ENCODE results near the gene BCAS3.
"Not testable (repeated sequence)": the region's sequence is repeated elsewhere in the genome, so short reads cannot be mapped to it uniquely, and the experiment has no call there.

The BCAS3 gene

DNA sequence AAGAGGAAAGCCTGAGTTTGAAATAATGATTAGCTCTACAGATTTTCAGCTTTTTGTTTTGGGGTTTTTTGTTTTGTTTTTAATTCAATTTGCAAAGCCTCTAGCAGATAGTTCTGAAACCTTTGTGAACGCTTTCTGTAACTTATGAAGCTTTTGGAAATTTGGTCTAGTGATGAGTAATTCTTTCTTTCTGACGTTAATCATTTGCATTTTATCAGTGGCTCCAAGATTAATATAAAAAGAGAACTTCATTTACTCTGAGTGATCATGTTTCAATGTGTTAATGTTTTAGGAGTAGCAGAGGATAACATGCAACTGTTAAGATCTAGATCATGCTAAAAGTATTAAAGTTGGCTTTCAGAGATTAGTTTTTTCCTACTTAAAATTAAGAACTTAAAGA is 561.7 kb downstream of the BCAS3 start:
- no peak for DNase-seq

DNA sequence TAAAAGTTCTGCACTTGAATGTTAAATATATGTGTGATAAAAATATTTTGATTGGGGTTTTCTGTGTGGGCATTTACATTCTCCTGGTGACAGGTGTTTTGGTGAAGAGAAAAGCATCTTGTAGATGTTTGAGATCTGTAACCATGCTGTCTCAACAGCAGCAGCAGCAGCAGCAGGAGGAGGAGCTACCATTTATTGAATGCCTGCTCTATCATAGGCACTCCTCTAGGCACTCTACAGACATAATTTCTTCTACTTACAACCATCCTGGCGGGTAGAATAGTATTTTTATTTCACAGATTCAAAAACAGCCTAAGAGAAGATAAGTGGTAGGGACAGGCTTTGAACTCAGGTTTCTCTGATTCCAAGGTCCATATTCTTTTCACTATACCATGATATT is 562.3 kb downstream of the BCAS3 start:
- DNase-seq, result no peak

DNA sequence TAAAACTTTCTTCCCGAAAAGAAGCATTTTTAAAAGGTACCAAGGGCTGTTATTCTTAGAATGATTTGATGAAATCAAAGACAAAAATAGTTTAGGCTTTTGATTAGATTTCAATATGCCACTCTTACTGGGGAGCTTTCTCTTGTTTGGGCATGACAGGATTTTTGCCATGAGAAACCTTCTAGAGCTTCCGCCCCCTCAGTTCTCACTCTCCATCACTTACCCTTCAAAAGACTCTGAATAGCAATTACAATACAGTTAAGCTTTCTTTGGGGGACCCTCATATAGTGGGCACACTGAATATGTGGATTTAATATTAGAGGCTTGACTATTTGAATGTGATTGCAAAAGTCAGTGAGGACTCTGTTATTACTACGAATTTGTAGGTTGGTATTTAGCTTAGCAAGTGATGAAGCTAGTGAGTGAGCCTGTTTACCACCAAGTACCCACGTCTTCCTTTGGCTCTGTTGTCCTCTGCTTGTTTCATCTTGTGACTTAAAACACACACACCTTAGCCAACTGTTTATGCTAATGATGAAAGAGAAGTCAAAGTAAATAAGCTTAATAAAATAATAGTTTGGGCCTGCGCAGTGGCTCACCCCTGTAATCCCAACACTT is 563.3 kb downstream of the BCAS3 start:
- no peak for DNase-seq

DNA sequence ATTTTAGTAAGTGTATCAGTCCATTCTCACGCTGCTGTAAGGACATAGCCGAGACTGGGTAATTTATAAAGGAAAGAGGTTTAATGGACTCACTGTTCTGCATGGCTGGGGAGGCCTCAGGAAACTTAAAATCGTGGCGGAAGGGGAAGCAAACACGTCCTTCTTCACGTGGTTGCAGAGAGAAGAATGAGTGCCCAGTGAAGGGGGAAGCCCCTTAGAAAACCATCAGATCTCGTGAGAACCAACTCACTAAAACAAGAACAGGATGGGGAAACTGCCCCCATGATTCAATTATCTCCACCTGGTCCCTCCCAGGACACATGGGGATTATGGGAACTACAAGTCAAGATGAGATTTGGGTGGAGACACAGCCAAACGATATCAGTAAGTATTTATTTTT is 567.3 kb downstream of the BCAS3 start:
- not testable (repeated sequence) for DNase-seq

DNA sequence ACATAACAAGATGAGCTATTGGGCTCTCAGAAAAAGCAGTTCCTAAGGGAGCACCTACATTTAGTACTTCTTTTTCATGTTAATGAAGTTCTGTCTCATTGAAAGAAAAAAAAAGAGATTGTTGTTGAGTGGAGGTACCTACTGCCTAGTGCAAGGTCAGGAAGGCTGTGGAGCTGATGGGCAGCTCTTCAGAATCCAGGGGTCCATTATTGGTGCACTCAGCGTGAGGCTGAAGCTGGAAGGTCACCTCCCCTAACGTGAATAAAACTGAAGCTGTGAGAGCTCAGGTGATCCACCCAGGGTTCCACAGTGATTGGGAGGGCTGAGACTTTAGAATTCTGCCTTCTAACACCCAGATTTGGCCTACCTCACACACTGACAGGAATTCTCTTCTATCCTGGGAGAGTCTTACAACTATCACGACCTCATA is 568.1 kb downstream of the BCAS3 start:
- no peak for DNase-seq

DNA sequence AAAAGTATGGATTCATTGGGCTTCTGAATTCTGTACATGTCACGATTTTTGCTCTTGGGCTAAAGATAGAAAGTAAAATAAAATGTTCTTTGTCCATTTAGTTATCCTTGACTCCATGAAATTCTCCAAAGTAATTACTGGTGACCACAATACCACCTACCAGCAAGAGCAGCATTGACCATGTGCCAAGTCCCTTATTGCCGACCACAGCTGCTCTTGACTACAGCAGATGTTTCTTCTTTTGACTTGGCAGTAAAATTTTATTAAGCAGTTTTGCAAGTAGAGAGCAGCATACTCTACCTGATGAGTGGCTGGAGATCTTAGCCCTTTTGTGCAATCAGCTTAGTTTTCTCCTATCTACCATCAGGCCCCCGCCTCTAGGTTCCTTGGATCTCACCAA is 569.8 kb downstream of the BCAS3 start:
- DNase-seq, result no peak

DNA sequence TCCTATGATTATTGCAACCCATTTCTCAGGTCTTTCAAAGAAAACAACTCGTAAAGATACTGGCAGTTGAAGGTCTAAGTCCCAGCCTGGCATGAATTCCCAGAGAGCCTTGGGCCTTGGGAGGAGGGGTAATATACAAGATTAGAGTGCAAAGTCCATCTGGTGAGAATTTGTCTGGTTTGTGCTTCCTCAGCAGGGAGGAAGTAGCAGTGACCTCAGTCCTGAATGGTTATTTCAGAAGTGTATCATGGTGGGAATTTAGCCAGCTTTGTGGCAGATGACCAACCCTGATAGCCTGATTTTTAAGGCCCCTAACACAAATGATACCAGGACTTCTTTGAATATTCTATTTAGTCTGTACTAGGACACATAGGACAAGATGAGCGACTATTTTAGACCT is 570.7 kb downstream of the BCAS3 start:
- DNase-seq, result no peak

DNA sequence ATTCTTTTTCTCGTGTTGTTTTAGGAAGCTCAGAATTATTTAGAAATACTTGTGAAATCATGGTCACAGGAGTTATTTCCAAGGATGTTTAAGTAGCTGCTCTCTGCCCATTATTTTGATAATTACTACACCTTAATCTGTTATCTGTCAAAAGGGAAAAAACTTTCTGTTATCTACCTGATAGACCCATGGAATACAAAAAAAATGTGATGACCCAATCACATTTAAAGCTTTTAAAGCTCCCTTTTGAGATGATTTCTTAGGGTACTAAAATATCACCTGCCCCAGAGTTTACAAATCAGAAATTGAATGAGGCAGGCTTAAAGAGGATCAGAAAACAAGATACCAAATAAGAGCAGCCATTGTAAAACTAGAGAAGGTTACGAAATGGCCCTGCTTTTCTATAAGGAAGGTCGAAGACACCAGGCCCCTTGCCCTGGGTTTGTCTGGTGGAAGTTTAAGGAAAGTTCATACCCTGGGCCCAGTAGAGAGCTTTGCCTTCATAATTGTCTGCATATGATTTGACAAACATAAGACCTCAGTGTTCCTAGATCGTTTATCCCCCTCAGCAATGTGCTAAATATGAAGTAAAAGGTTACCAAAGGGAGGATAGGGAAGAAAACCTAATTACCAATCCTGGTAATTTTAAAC is 572.1 kb downstream of the BCAS3 start:
- no peak for DNase-seq

DNA sequence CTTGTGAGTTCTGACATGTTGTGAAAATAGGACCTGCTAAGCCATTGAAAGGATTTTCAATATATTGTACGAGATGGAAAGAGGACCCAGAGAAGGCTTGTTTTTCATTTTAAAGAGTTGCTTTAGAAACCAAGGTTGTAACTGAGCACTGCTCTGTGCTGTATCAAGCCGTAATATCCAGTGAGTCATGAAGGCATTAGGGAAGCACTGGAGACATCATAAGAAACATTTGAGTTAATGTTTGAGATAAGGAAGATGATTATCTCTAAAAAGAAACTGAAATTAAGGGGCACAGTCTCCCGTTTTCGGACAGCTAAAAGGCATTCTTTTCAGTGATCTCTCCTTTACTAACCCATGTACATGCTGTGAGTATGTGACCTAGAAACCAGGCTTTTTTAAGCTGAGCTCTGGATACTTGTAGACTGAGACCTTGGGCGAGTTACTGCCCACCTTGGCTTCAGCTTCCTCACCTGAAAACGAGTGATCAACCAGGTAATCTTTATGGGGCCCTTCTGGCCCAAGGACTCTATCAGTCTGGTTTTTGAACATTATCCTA is 572.8 kb downstream of the BCAS3 start:
- DNase-seq, result no peak

DNA sequence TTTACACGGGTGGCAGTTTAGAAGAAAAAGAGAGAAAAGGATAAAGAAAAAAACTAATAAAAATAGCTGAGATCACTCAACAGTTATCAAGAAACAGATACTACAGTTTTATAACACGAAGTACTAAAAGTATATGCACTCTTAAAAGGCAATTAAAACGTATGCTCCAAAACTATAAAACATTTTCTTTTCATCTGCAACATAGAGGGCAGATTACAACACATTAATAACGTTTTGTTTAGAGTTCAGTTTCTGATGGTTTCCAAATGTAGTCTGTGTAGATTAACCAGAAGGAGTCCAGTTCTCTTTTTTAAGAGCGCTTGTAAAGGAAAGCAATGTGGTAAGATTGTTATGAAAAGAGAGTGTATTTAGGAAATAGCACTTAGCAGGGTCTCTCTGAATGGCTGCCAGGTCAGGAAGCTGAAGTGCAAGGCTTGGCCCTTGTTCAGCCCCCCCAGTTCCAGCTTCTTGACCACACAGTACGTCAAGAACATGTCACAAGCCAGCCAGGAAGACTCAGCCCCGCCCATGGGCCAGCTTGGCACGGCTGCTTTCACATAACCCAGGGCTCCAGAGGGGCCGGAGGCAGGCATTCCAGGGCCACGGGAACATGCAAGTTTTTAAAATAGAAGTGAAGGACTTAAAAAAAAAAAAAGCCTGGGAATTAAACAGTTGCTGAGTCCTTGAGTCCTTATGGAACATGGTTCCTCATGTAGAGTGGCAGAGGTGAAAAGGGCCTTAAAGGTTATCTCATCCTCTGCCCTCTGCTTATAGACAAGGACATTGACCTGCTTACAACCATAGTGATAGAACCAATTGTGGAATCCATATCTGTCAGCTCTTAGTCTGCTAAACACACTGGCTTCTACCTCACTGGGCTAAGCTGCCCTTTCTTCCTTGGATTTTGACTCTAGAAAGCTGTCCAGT is 574.6 kb downstream of the BCAS3 start:
- DNase-seq, result no peak

DNA sequence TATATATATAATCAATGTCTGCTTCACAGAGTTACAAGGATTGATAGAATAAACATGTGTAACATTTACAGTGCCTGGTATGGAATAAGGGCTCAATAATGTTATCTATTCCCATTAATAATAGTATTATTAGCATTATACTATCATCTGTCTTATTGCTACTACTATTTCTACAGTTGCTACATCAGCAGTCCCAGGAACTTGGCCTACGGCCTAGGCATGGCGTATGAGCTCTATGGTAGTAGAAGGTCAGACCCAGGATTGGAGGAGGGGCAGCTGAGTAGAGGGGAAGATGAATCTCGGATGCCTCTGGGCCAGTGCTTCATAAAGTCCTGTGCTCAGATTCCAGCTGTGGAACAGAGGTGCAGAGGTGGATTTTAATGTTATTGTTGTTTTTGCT is 575.7 kb downstream of the BCAS3 start:
- no peak for DNase-seq

DNA sequence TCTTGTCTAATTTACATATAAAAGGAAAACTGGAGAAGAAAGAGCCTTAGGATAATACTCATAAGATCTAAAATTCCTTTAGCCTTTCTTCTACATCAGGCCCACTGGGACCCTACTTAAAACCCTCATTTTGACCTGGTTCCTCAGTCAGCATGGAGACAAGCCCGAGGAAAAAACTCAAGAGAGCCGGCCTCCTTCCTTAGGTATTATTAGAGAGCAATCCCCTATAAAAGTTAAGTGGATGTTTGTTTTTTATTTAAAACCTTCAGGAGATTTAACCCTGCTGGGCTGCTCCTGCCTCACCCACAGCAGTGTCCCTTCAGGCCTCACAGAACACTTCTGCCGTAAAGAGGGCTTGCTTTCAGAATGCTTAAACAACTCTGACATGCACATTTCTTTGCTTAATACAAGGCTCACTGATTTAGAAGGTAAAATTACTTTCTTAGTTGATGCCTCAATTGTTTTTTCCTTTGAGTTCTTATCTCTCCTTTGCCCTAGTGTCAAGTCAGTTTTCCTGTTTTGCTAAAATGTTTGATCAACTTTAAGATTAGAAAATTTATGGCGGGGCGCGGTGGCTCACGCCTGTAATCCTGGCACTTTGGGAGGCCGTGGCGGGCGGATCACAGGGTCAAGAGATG is 576.4 kb downstream of the BCAS3 start:
- no peak for DNase-seq

DNA sequence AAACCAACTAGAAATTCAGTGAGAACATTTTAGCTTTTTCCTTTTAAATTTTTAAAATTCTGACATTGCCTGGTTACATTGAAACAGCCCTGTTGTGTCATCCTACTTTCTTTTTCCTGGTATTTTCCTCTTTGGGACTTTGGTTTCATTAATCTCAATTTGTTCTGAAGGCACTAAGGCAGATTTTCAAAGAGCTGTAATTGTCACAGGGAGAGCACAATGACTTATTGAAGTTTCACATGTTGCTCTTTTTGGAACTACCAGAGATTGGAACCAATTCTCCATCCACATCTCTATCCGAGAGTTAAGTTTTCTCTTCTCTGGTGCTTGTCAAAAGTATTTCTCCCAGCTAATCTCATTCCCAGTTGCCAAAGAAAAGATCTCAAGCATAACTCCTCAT is 577.3 kb downstream of the BCAS3 start:
- DNase-seq, result no peak

DNA sequence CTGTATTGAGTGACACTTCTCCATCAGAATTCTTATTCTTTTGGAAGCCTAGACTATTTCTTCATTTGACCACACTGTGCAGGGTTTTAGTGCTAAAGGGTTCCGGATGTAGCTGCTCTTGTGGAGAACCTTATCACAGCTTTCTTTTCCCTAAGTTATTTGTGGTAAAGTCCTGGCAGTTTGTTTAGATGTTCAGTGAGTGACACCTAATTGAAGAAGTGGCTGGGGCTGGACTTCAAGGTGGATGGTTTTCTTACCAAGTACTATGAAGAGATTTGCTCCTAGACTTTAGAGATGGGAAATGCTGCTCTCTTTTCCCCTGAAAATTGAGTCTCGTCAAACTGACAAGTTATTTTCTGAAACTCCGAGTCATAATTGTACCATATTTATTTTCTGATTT is 578.0 kb downstream of the BCAS3 start:
- DNase-seq, result no peak

DNA sequence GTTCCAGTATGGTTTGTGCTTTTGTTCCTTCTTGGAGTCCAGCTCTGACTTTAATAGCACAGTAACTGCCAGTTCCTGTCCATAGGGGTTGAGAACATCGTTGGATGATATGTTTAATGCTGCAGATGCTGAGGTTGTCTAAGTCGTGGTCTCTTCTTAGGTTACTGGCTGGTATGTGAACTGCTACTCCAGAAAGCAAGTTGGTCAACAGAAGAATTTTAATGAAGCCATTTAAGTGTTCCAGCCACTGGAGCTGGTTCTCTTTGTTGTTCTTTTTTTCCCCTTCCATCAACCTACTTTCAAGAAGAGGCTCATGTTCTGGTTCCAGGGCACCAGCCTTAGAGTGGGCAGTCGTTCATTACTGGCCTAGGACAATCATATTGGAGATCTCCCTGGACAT is 581.7 kb downstream of the BCAS3 start:
- no peak for DNase-seq

DNA sequence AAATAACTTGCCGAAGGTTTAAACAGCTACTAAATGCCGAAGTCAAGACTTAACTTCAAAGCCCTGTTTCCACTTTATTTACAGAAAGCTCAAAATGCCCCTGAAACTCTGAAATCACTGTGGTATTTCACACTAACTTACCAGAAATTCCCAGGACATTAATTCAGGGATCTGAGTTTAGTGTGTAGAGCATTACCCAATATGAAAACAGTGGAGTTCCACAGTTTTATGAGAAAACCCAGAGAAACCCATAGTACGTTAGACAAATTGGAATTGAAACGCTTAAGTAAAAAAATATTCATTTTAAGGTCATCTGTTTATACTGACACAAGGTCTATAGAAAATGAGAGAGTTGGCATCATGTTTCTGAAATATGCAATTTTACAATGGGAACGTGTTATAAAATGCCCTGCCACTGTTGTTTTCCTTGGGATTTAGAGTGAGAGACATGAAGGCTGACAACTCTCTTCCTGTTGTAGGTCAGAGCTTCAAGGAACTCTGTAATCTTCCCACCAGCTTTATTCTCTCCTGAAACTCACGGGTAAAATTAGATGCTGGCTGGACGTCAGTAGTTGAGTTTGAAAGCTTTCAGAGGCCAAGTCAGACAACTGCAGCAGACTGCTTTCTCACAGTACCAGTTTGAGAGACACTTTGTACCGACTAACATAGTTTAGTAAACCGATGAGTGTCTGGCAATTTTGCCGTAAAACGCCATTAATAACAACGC is 582.6 kb downstream of the BCAS3 start:
- no peak for DNase-seq

DNA sequence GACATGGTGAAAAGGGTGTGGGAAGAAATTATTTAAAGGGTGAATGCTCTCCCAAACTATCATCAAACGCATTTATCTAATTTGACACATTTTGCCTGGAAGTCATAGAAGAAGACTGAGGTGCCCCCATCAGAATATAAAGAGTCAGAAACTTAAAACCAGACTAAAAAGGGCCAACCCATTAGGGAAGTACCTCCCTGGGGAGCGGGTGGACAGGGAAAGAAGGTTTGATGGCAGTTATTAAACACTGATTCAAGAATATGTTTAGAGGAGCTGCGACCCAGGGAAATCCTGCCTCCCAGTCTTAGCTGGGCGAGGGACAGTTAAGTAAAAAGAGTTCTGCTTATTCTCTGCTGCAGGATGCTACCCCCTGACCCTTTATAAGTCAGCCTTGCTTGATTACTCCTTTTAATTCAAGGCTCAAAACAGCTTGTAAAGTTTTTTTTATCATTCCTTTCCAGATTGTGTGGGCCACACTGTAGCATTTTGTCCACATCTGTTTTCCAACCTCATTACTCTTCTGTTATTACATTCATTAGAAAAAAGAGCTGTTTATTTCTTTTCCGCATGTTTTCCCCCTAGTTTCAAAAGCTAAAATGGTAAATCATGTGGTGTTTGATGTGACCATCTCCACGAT is 583.5 kb downstream of the BCAS3 start:
- no peak for DNase-seq

DNA sequence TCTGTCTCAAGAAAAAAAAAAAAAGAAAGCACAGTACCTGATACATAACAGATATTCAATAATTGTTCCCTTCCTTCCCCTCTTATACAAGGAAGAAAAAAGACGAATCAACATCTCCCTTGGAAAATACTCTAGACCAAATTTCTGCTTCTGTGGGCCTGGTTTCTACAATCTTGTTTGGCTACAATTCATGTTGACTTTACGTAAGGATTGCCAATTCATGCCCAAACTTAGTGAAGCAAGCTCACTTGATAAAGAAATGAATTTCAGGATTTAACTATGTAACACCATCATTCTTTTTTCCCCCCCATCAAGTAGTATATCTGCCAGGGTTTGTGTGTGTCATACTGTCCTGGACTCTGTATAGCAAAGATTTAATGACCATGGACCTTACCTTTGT is 587.7 kb downstream of the BCAS3 start:
- DNase-seq, result no peak

DNA sequence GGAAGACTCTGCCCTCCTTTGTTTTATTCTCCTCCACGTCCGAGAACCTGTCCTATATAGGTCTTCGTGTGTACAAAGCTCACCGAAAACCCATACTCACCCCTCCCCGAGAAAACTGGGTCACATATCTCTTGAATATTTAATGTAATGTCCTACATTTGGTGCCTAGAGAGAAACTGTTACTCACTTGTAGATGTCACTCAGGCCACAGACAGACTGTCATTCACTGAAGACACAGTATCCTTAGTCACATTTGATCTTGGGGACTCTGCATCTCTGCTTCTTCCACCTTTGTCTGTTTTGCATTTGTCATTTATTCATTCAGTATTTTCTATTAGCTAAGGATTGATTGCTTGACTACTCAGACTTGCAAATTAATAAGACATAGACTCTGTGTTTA is 590.2 kb downstream of the BCAS3 start:
- DNase-seq, result no peak

DNA sequence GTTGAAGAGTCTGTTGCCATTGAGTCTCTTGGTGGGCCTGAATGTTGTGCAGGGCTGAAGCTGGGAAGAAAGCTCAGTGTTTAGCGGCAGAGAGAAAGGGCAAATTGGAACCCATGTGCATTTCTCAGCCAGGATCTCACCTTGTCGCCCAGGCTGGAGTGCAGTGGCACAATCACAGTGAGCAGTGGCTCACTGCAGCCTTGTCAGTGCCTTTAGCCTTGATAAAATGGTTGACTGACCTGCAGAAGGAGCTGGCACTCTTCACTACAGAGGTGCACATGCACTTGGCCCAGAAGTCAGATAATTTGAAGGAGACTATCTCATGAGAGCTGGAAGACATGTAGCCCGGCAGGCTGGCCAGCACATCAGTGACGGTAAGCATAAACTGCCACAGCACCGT is 597.7 kb downstream of the BCAS3 start:
- DNase-seq, result no peak

DNA sequence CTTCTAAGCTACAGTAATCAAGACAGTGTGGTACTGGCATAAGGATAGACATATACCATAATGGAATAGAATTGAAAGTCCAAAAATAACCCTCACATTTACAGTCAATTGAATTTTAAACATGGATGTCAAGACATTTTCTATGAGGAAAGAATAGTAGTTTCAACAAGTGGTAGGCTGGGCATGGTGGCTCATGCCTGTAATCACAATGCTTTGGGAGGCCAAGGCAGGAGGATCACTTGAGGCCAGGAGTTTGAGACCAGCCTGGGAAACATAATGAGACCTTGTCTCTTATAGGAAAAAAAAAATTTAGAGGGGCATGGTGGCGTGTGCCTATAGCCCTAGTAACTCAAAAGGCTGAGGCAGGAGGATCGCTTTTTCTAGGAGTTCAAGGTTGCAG is 599.2 kb downstream of the BCAS3 start:
- DNase-seq, result no peak
